AG04450 (cell line): ENCODE data around the gene MTAP. TPM values are rescaled to one million over a fixed set of nuclear protein-coding genes. Genes with fewer than 3 reads are reported as not detected.
A peak's percentile ranks its signal among the peaks of the same experiment; 100 is the strongest.

Experiments
- CTCF ChIA-PET: fragments of 300-600, 350-600 bp; formaldehyde crosslinking; extraction: SDS; loops from one replicate; lab custom pipeline; 2022; ENCODE audit warnings: antibody characterized with exemption, inconsistent platforms; lab: Charles Lee
- POLR2A ChIA-PET: fragments of 350-600 bp; formaldehyde crosslinking; extraction: SDS; loops from one replicate; lab custom pipeline; 2021; ENCODE audit warnings: antibody characterized with exemption, inconsistent platforms; lab: Yijun Ruan, JAX
- DNase-seq: peaks from one replicate; pipeline ENCODE4 v3.0.0-alpha.2; 2011; ENCODE audit warnings: low read depth, low spot score
- H3K27ac ChIP-seq: one replicate; pipeline ENCODE4 v1.5.1; 2012; ENCODE audit warnings: low read depth, low read length, control low read depth
- H3K27me3 ChIP-seq: one replicate; pipeline ENCODE4 v1.6.0; 2012; ENCODE audit warnings: low read length; ENCODE audit not compliant: control insufficient read depth, insufficient read depth
- H3K4me3 ChIP-seq: 2 replicates; pipeline ENCODE4 v1.5.1; 2011; ENCODE audit warnings: mild to moderate bottlenecking, low read depth, low read length, control low read depth
- H3K9me3 ChIP-seq: 2 replicates; pipeline ENCODE4 v1.5.1; 2012; ENCODE audit warnings: low read length; ENCODE audit not compliant: control insufficient read depth, insufficient read depth
- CTCF ChIP-seq: IDR thresholded peaks from 2 replicates; pipeline ENCODE4 v1.5.1; 2011; ENCODE audit warnings: low read depth, low read length, control low read depth, inconsistent platforms
- polyA plus RNA-seq: library from polyadenylated mRNA; depleted of rRNA; stranded (reverse); fragments of >200 nt; gene quantifications from 2 replicates; pipeline ENCODE4 v1.2.3, GENCODE V29; 2011

Gene MTAP
- polyA plus RNA-seq, 1 experiment: 26.1 TPM

GRCh38 chr9:21919377-21920362, 117.2 kb downstream of the MTAP start:
- no peaks in the 10 kb centered on the region for H3K27me3 ChIP-seq
- H3K4me3 ChIP-seq: no peak overlapping the region
- peak; percentile 45 for DNase-seq
- POLR2A ChIA-PET: interaction anchor here (1.2 kb wide), 1 partner anchor 13 kb away, joined by 4 read pairs; no protein-coding TSS in a partner anchor
- H3K9me3 ChIP-seq: no peaks in the 10 kb centered on the region; the same call in 1 of the 2 replicates
- no peak overlapping the region for H3K27ac ChIP-seq
- CTCF ChIA-PET: interaction anchor here (0.6 to 1.1 kb wide), 5 partner anchors 19 to 324 kb away, joined by 3 to 4 read pairs (median 3); no protein-coding TSS in a partner anchor
- TF ChIP-seq CTCF: no peak

- no peak overlapping the region for H3K4me3 ChIP-seq
- TF ChIP-seq CTCF: no peak
- H3K27me3 ChIP-seq: no peaks in the 10 kb centered on the region
- H3K27ac ChIP-seq: no peak overlapping the region
- no peak for DNase-seq
- ChIA-PET POLR2A (no interaction called here), CTCF (no interaction called here)
- no peaks in the 10 kb centered on the region for H3K9me3 ChIP-seq
Measured at GRCh38 chr9:21923694-21924093, 121.3 kb downstream of the MTAP start.

GRCh38 chr9:21927752-21928151, 125.3 kb downstream of the MTAP start:
- TF ChIP-seq CTCF: no peak
- CTCF ChIA-PET: interaction anchor here (1.4 kb wide), 1 partner anchor 80 kb away, joined by 4 read pairs; no protein-coding TSS in a partner anchor
- no peak overlapping the region for H3K4me3 ChIP-seq
- no peaks in the 10 kb centered on the region for H3K27me3 ChIP-seq
- no peak overlapping the region for H3K27ac ChIP-seq
- no peaks in the 10 kb centered on the region for H3K9me3 ChIP-seq
- DNase-seq: no peak
- POLR2A ChIA-PET: no interaction called here

GRCh38 chr9:21931428-21931827, 129.0 kb downstream of the MTAP start:
- TF ChIP-seq CTCF: no peak
- CTCF ChIA-PET: interaction anchor here (0.7 kb wide), 1 partner anchor 11 kb away, joined by 3 read pairs; no protein-coding TSS in a partner anchor
- POLR2A ChIA-PET: interaction anchor here (1.7 kb wide), 1 partner anchor 11 kb away, joined by 4 read pairs; no protein-coding TSS in a partner anchor
- no peaks in the 10 kb centered on the region for H3K27me3 ChIP-seq
- H3K9me3 ChIP-seq: no peaks in the 10 kb centered on the region
- no peak overlapping the region for H3K4me3 ChIP-seq
- DNase-seq: no peak
- H3K27ac ChIP-seq: no peak overlapping the region
